ENCODE data around the gene GNG14.
"Not testable (repeated sequence)": the region's sequence is repeated elsewhere in the genome, so short reads cannot be mapped to it uniquely, and the experiment has no call there.

DNA sequence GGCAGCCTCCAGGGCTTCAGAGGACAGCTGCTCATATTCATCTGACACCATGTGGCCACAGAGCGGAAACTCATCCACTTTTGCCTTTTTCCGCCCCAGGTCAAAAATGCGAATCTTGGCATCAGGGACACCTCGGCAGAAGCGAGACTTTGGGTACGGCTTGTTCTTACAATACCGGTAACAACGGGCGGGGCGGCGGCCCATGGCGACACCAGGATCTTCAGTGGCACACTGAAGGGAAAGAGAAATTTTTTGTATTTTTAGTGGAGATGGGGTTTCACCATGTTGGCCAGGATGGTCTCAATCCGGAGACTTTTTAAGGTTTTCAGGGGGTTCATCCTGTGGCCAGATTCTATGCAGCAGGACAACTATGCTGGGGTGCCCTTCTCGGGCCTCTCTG lies 44.1 kb upstream of the GNG14 start:
- TF ChIP-seq POLR2A (IDR thresholded peaks at IDR 0.05), result not testable (repeated sequence)
- TF ChIP-seq, protein P1, sequence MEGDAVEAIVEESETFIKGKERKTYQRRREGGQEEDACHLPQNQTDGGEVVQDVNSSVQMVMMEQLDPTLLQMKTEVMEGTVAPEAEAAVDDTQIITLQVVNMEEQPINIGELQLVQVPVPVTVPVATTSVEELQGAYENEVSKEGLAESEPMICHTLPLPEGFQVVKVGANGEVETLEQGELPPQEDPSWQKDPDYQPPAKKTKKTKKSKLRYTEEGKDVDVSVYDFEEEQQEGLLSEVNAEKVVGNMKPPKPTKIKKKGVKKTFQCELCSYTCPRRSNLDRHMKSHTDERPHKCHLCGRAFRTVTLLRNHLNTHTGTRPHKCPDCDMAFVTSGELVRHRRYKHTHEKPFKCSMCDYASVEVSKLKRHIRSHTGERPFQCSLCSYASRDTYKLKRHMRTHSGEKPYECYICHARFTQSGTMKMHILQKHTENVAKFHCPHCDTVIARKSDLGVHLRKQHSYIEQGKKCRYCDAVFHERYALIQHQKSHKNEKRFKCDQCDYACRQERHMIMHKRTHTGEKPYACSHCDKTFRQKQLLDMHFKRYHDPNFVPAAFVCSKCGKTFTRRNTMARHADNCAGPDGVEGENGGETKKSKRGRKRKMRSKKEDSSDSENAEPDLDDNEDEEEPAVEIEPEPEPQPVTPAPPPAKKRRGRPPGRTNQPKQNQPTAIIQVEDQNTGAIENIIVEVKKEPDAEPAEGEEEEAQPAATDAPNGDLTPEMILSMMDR (IDR thresholded peaks at IDR 0.05), result not testable (repeated sequence)

Data from lower leg skin (tissue), 3 donors.